GM18502 (cell line): Measurements from ENCODE around the gene SEMA6D.

ENCODE experiments used
- ATAC-seq: cut with Tn5 transposase; IDR thresholded peaks from one replicate; pipeline ENCODE4 v1.9.1; 2021; ENCODE audit warnings: mild to moderate bottlenecking; ENCODE audit not compliant: unreplicated experiment, poor library complexity

SEMA6D gene

GRCh38 chr15:47778263-47778770 lies 61.0 kb downstream of the SEMA6D start:
- ATAC-seq: no peak

- no peak for ATAC-seq
Observed at GRCh38 chr15:47780971-47781370, 63.7 kb downstream of the SEMA6D start.

GRCh38 chr15:47781527-47781926 lies 64.2 kb downstream of the SEMA6D start:
- no peak for ATAC-seq

GRCh38 chr15:47784820-47785219 lies 67.5 kb downstream of the SEMA6D start:
- no peak for ATAC-seq

GRCh38 chr15:47786371-47786770 lies 69.1 kb downstream of the SEMA6D start:
- no peak for ATAC-seq

GRCh38 chr15:47787875-47788274 lies 70.6 kb downstream of the SEMA6D start:
- no peak for ATAC-seq

GRCh38 chr15:47788685-47789084 lies 71.4 kb downstream of the SEMA6D start:
- no peak for ATAC-seq

GRCh38 chr15:47791161-47791560 lies 73.9 kb downstream of the SEMA6D start:
- ATAC-seq: no peak

GRCh38 chr15:47792231-47792630 lies 74.9 kb downstream of the SEMA6D start:
- ATAC-seq: no peak

- ATAC-seq: no peak
Observed at GRCh38 chr15:47794252-47794914, 77.1 kb downstream of the SEMA6D start.

- no peak for ATAC-seq
Observed at GRCh38 chr15:47795864-47796263, 78.6 kb downstream of the SEMA6D start.

GRCh38 chr15:47796339-47796738 lies 79.0 kb downstream of the SEMA6D start:
- ATAC-seq: no peak

GRCh38 chr15:47796830-47797229 lies 79.5 kb downstream of the SEMA6D start:
- ATAC-seq: no peak

GRCh38 chr15:47801522-47801921 lies 84.2 kb downstream of the SEMA6D start:
- no peak for ATAC-seq

GRCh38 chr15:47802216-47802615 lies 84.9 kb downstream of the SEMA6D start:
- ATAC-seq: no peak

GRCh38 chr15:47803767-47804166 lies 86.5 kb downstream of the SEMA6D start:
- no peak for ATAC-seq

GRCh38 chr15:47804733-47805132 lies 87.4 kb downstream of the SEMA6D start:
- ATAC-seq: no peak

GRCh38 chr15:47806008-47806407 lies 88.7 kb downstream of the SEMA6D start:
- ATAC-seq: no peak

GRCh38 chr15:47811172-47811571 lies 93.9 kb downstream of the SEMA6D start:
- ATAC-seq: no peak

- ATAC-seq: peak; percentile 64
Observed at GRCh38 chr15:47812470-47812999, 95.2 kb downstream of the SEMA6D start.

GRCh38 chr15:47813748-47814384 lies 96.6 kb downstream of the SEMA6D start:
- peak; percentile 95 for ATAC-seq

- ATAC-seq: no peak
Observed at GRCh38 chr15:47814620-47815019, 97.3 kb downstream of the SEMA6D start.
